Stimulated activated naive CD8-positive, alpha-beta T cell treated with anti-CD3 and anti-CD28 coated beads, Interleukin-15, amount 100 ng/mL, for 72 hours (primary cell): ENCODE data around the gene USP40.
A peak's percentile ranks its signal among the peaks of the same experiment; 100 is the strongest.

ENCODE experiments used
- ATAC-seq: fragments of 150-1000 bp; cut with Tn5 transposase; 2 replicates; pipeline ENCODE4 v1.10.0; 2021; ENCODE audit warnings: mild to moderate bottlenecking, moderate library complexity
- DNase-seq, 2 donors: peaks; one replicate each; pipeline ENCODE4 v3.0.0; 2021 to 2022
- H3K27ac Mint-ChIP-seq, 2 donors: one replicate each; pipeline ENCODE4 v1.8.0; 2022; ENCODE audit warnings: mild to moderate bottlenecking in 2 of 2, mixed read lengths in 2 of 2, moderate library complexity in 2 of 2
- H3K27me3 Mint-ChIP-seq: one replicate; pipeline ENCODE4 v1.8.0; 2022; ENCODE audit warnings: mixed read lengths
- H3K4me1 Mint-ChIP-seq: one replicate; pipeline ENCODE4 v1.8.0; 2022; ENCODE audit warnings: mild to moderate bottlenecking, mixed read lengths
- H3K4me3 Mint-ChIP-seq, 2 donors: one replicate each; pipeline ENCODE4 v1.8.0; 2022; ENCODE audit warnings: mild to moderate bottlenecking in 2 of 2, mixed read lengths in 2 of 2, moderate library complexity in 1 of 2
- H3K9me3 Mint-ChIP-seq, 2 donors: one replicate each; pipeline ENCODE4 v1.8.0; 2022; ENCODE audit warnings: mixed read lengths in 2 of 2

The USP40 gene

DNA sequence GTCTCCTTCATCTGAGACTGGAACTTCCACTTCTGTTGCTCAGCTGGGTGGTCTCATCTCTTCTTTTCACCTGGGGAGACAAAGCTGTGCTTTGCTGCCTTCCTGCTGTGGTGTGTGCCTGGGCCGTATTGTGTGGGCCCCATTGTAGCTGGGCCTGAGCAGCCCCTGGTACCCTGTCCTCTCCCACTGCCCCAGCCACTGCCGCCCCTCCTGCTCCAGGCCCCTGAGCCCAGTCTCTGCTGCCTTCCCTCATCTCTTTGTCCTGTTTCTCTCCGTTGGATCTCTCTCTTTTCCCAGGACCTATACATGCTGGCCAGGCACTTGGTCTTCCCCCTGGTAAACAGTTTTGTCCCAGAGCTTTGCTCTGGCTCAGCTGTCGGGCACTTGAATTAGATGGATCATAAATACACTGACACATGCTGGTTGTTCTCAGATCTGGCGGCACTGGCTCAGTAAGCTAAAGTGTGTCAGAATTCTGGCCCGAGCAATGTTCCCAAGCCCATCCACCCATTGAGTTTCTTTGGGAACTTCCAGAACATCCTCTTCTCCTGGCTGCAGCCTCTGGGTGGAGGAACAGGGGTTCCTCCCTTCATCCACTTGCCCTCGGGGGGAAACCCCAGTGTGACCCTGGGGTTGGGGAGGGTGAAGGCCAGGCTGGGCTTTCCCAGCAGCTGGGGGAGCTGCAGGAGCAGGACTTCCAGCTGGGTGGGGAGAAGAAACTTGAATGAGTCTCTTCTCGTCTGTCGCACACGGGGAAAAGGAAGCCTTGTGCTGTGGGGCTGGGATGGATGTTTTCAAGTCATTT, 113.3 kb downstream of the USP40 start:
- H3K27ac Mint-ChIP-seq: peak overlapping the region; percentile 67 to 93
- ATAC-seq: no peak
- no peak for DNase-seq
- no peaks in the 10 kb centered on the region for H3K27me3 Mint-ChIP-seq
- no peaks in the 10 kb centered on the region for H3K9me3 Mint-ChIP-seq
- no peak overlapping the region for H3K4me3 Mint-ChIP-seq
- H3K4me1 Mint-ChIP-seq: peaks cover 2% of the 10 kb centered on the region

DNA sequence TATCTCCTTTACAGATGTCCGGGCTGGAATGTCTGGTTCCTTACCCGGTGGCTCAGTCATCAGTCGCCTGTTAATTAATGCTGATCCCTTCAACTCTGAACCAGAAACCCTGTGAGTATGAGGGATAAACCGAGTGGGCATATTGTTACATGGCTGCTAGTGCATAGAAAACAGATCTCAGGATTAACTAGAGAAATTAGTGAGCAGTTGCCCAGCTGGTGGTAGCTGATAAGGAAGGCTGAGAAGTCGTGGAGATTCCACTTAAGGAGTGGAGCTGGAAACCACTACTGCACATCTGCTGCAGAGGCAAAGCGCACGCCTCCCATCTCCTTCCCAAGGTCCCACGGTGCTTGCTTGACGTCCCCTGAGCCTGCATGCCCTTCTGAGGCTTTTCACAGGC, 114.6 kb downstream of the USP40 start:
- H3K4me3 Mint-ChIP-seq: no peak overlapping the region
- H3K27ac Mint-ChIP-seq: peak overlapping the region in 1 of 2 donors; percentile 38
- peaks cover 6% of the 10 kb centered on the region for H3K4me1 Mint-ChIP-seq
- H3K27me3 Mint-ChIP-seq: no peaks in the 10 kb centered on the region
- DNase-seq (no peak), ATAC-seq (no peak)
- H3K9me3 Mint-ChIP-seq: no peaks in the 10 kb centered on the region

DNA sequence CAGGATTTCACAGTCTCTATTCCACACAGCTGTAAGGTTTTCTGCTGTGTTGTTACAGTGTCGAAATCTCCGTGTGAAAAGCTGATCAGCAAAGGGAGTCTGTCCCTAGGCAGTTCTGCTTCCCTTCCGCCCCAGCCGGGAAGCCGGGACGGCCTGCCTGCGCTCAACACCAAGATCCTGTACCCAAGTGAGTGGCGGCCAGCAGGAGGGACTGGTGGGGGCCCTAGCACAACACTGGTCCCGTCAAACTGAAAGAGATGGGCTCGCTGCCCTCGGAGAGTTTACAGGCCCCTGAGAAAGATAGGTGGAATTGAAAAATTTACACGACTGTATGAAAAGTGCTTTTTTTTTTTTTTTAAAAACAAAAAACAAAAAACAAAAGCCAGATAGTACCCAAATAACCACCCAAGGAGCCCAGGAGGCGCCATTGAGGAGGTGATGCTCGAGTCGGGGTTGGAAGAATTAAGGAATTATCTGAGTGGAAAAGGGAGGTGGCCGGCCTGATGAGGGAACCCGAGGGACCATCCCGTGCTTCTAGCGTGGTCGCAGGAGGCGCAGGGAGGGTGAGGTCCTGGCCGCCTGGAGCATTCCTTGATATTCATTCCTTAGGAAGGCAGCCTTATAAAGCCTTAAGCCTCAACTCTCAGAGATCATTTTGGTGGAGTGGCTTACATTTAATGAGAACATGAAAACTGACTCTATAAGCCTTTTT, 115.6 kb downstream of the USP40 start:
- H3K4me3 Mint-ChIP-seq: no peak overlapping the region
- no peak for DNase-seq
- ATAC-seq: no peak
- H3K27me3 Mint-ChIP-seq: no peaks in the 10 kb centered on the region
- no peaks in the 10 kb centered on the region for H3K9me3 Mint-ChIP-seq
- H3K4me1 Mint-ChIP-seq: peaks cover 6% of the 10 kb centered on the region
- peak overlapping the region in 1 of 2 donors; percentile 12 for H3K27ac Mint-ChIP-seq

DNA sequence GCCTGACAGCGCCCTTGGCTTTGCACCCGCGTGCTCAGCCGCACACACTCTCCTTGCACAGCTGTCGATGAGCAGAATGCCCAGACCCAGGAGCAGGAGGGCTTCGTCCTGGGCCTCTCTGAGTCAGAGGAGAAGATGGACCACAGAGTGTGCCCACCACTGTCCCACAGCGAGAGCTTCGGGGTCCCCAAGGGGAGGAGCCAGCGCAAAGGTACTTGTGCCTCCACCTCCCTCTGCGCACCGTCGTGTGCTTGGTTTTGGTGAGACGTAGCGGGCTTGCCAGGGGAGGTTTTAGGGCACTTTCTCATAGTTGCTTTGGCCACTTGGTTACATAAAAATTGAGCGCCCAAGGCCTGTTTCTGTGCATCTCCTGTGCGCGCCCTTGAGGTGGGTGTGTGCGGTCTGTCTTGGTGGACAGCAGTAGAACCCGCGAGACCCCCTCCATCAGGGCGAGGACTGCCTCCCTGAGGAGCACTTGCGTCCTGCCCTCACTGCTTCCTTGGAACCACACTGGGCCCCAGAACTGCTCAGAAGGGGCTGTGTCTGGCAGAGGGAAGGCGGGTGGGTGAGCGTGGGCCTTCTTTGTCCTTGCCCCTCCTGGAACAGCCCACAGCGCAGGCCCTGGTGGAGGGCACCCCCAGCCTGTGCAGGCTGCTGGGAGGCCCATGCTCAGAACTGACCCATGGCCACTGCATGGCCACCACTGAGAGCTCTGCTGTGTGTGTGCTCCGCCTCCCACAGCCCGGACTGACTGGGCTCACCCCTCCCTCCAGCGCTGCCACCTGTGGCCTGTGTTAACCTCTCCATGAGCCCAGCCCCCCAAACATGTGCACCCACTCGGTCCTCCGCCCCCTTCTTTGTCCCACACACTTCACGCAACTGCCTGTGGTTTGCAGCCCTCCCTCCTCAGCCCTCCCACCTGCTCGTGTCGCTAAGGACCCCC, 116.4 kb downstream of the USP40 start:
- no peaks in the 10 kb centered on the region for H3K9me3 Mint-ChIP-seq
- peak; percentile 35 for ATAC-seq
- H3K27ac Mint-ChIP-seq: peak overlapping the region in 1 of 2 donors; percentile 42

DNA sequence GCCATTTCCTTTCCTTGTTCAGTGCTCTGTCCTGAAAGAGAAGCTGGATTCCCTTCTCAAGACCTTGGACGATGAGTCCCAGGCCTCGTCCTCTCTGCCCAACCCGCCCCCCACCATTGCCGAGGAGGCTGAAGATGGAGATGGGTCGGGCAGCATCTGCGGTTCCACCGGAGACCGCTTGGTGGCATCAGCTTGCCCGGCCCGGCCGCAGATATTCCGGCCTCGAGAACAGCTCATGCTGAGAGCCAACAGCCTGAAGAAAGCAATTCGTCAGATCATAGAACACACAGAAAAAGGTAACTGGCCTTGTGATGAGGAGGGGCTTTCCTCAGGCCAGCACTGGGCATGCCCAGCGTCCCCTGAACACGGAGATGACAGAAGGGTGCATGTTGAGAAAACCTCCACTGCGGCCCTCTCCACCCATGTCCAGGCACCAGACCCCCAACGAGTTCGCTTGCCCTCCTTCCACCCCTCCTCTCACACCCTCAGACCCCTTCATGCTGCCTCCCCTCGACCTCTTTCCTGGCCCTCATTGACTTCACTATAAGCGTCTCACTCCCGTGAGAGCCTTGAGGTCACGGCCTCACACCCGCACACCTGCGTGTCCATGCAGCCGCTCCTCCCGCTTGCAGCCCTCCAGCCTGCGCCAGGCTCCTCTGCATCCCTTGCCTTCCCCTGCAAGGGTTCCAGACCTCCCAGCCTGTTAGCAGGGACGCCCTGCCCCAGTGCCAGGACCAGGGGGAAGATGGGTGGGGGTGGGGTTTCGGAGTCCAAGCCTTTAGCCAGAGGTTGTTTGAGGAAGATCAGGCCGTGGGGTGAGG, 117.3 kb downstream of the USP40 start:
- peak overlapping the region in 1 of 2 donors; percentile 42 for H3K27ac Mint-ChIP-seq
- no peaks in the 10 kb centered on the region for H3K9me3 Mint-ChIP-seq
- no peak for ATAC-seq

More for the DNA sequence above, 116.4 kb downstream of the USP40 start:
- no peak overlapping the region for H3K4me3 Mint-ChIP-seq
- peaks cover 6% of the 10 kb centered on the region for H3K4me1 Mint-ChIP-seq
- no peak for DNase-seq
- no peaks in the 10 kb centered on the region for H3K27me3 Mint-ChIP-seq

DNA sequence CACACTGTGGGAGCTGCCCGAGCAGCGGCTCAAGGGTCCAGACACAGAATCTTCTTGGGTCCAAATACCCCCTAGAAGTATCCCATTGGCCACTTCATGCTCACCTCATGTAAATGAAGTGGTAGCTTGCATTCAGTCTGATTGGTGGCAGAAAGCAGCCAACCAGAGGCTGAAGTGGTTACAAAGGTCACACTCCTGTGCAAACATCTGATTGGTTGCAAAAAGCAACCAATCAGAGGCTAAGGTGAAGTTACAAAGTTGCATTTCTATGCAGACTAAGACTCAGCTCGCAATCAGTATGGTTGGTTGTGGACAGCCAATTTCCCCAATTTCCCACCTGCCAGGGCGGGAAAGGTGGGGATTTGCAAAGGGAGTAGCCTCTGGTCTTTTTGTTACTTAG, 118.0 kb downstream of the USP40 start:
- ATAC-seq (no peak), DNase-seq (no peak)
- no peaks in the 10 kb centered on the region for H3K27me3 Mint-ChIP-seq
- H3K27ac Mint-ChIP-seq: peak overlapping the region in 1 of 2 donors; percentile 94
- H3K9me3 Mint-ChIP-seq: no peaks in the 10 kb centered on the region
- peaks cover 12% of the 10 kb centered on the region for H3K4me1 Mint-ChIP-seq
- H3K4me3 Mint-ChIP-seq: no peak overlapping the region

More for the DNA sequence above, 117.3 kb downstream of the USP40 start:
- Mint-ChIP-seq H3K4me1 (peaks cover 6% of the 10 kb centered on the region), H3K4me3 (no peak overlapping the region), H3K27me3 (no peaks in the 10 kb centered on the region)
- no peak for DNase-seq

DNA sequence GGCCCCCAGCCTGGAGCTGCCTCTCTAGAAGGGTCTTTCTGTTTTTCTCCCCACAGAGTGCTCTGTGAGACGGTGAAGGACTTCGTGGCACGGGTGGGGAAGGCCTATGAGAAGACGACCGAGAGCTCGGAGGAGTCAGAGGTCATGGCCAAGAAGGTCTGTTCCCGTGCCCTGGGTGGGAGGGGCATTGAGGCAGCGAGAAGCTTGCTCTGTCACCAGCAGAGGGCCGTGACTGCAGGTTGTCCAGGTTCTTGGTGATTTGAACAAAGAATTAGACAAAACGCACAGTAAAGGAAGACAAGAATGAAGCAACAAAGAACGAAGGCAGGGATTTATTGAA, 118.4 kb downstream of the USP40 start:
- Mint-ChIP-seq H3K4me3 (no peak overlapping the region), H3K4me1 (peaks cover 16% of the 10 kb centered on the region), H3K9me3 (no peaks in the 10 kb centered on the region), H3K27me3 (no peaks in the 10 kb centered on the region), H3K27ac (peak overlapping the region in 1 of 2 donors; percentile 94)
- DNase-seq (no peak), ATAC-seq (no peak)

DNA sequence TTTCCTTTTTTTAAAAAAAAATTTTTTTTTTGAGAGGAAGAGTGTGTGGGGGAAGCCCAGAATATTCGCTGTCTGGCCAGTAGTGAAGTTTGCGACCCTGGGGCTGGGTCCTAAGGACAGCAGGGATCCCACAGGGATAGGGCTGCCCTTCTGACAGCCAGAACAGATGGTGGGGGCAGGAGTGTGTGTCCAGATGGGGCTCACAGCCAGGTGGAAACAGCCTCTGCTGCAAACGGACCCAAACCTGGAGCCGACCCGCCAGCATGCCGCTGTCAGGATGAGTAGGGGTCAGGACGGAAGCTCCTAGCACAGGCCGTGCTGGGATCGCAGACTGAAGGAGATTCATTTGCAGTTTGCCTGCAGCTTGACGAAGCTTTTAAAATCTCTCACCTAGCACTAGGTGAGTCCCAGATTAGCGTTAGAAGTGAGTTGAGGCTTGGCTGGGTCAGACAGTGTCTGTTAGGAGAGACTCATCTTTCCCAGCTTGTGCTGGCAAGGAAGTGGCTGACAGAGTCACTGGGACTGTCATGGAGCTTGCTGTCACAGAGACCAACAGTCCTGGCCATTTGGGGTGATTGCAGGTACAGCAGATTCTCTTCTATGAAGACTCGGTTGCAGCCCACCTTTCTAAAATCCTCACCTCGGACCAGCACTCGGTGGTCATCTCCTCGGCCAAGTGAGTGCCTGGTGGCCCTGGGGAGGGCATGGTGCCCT, 118.9 kb downstream of the USP40 start:
- H3K27ac Mint-ChIP-seq: peak overlapping the region in 1 of 2 donors; percentile 94

DNA sequence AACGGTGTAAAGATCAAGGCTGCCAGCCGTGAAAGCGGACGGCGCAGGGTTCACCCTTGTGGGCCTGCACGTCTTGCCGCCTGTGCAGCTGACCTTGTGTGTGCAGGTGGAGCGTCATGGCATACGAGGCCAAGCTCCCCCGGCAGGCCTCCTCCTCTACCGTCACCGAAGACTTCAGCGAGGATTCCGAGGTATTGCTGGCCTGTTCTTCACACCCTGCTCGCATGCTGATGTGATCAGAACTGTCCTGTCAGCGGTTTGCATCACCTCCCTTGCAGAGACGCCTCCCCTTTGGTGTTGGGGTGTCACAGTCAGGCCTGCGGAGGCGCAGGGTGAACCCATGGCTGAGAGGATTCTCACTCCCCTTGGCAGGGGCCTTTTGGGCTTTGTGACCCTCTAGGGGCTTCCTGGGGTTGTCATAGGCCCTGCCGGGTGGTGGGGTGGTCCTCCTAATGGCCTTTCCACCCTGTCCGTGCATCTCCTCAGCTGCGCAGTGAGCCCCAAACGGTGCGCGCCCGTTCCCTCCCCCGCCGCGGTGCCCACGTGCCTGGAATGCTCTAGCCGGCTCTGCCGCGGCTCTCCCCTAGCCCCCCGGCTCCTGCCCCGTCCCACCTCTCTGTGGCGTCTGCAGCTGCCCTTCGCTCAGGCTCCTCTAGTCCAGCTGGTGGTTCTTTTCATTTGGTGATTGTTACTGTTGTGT, 119.8 kb downstream of the USP40 start:
- H3K9me3 Mint-ChIP-seq: no peaks in the 10 kb centered on the region
- ATAC-seq: no peak
- no peak overlapping the region for H3K4me3 Mint-ChIP-seq
- H3K4me1 Mint-ChIP-seq: peaks cover 29% of the 10 kb centered on the region
- no peak overlapping the region for H3K27ac Mint-ChIP-seq
- H3K27me3 Mint-ChIP-seq: no peaks in the 10 kb centered on the region
- DNase-seq: no peak

More for the DNA sequence above, 118.9 kb downstream of the USP40 start:
- no peak for DNase-seq
- ATAC-seq: no peak
- no peak overlapping the region for H3K4me3 Mint-ChIP-seq
- H3K4me1 Mint-ChIP-seq: peaks cover 21% of the 10 kb centered on the region
- H3K27me3 Mint-ChIP-seq: no peaks in the 10 kb centered on the region
- no peaks in the 10 kb centered on the region for H3K9me3 Mint-ChIP-seq

DNA sequence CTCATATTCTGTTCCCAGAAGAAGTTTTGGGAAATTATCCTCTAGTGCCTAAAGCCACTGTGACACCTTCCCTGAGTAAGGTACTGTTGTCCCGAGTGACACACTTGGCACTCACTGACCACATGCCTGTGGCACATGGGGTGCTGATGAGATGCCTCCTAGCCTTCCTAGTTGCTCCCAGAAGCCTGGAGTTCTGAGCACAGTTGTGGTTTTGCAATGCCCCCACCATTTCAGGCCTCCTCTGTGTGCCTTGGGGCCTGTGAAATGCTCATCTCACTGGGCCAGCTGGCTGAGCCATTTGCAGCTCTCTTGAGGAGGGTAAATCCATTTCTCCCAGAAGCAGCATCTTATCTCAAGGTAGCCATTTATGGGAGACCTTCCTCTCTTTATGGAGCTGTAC, 120.5 kb downstream of the USP40 start:
- Mint-ChIP-seq H3K4me1 (peaks cover 36% of the 10 kb centered on the region), H3K27ac (no peak overlapping the region), H3K4me3 (no peak overlapping the region), H3K27me3 (no peaks in the 10 kb centered on the region), H3K9me3 (no peaks in the 10 kb centered on the region)
- no peak for DNase-seq
- no peak for ATAC-seq

DNA sequence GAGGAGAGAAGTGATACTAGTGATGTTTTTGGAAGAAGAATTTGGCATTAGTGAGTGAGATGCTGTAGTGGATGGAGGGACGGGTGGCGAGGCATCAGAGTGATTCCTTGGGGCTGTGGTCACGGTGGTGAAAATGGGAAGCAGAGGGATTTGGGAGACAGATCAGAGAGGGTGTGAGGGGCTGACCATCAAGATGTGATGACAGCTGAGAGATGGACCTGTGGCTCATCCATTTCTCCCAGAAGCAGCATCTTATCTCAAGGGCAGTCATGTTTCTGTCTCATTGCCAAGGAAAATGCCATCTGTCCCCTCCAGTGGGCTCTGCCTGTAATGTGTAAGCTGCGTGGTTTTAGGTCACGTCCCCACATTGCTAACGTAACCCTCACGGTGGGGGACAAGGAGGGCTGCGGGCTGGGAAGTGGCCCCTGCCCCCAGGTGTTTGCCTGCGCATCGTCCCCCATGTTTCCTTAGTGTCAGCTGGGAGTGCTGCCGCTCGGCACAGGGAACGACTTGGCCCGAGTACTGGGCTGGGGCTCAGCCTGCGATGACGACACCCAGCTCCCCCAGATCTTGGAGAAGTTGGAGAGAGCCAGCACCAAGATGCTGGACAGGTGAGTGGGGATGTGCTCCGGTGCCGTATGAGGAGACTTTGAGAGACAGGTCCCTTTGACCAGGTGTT, 121.3 kb downstream of the USP40 start:
- Mint-ChIP-seq H3K4me1 (peaks cover 44% of the 10 kb centered on the region), H3K27ac (no peak overlapping the region), H3K4me3 (no peak overlapping the region), H3K9me3 (no peaks in the 10 kb centered on the region), H3K27me3 (no peaks in the 10 kb centered on the region)
- ATAC-seq (no peak), DNase-seq (no peak)

DNA sequence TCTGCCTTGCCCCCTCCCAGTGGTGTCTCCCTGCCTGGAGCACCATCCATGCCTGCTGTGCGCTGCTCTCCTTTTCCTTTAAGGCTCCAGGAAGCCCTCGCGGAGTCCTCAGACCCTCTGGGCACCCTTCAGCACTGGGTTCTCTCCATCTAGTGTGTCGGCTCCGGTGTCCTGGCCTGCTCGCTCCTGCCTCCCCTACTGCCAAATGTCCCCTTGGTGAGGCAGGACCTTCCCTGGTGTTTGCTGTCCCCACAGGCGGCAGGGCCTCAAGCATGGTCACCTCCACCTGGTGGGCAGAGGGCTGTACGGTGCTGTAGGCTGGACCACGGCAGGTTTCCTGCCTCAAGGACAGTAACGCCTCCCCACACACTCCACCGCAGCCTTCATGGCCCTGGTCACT, 122.1 kb downstream of the USP40 start:
- Mint-ChIP-seq H3K9me3 (no peaks in the 10 kb centered on the region), H3K4me3 (no peak overlapping the region), H3K27ac (peak overlapping the region; percentile 60 to 91), H3K27me3 (no peaks in the 10 kb centered on the region), H3K4me1 (peaks cover 48% of the 10 kb centered on the region)
- DNase-seq: no peak
- ATAC-seq: no peak

DNA sequence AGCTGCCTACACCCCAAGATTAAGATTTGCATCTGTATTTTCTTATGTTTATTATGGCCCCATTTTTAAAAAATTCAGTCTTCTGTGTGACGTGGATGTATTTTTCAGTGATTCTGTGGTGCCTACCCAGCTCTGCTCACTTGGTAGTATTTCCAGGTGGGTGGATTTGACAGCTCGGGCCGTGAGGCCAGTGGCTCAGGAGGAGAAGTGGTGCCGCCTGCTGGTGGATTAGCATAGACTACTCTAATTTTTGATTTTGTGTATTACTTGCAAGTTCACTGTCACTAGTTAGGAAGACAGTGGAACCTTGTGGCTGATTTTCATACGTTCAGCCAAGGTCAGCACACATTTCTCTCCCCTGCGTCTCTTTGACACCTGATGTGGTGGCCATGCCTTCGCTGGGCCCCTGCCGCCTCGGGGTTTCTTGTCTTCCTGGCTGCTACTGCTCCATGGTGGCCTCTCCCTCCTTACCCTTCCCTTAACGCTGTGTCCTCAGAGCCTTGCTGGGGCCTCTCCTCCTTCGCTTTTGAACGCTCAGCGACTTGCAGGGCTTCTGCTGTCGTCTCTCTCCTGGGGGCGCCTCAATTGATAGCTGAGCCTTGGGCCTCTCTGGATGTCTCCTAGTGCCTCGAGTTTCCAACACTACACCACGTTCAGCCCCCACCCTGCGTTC, 122.9 kb downstream of the USP40 start:
- Mint-ChIP-seq H3K4me1 (peaks cover 51% of the 10 kb centered on the region), H3K27ac (peak overlapping the region; percentile 14 to 60), H3K4me3 (no peak overlapping the region), H3K9me3 (no peaks in the 10 kb centered on the region), H3K27me3 (no peaks in the 10 kb centered on the region)
- ATAC-seq (peak; percentile 88), DNase-seq (peak; percentile 71 to 80)
